ENCODE measurements around the gene HSFX4. TPM values are rescaled to one million over a fixed set of nuclear protein-coding genes. Genes with fewer than 3 reads are reported as not detected.

HSFX4 gene
- total and polyA plus RNA-seq, 2 experiments from 2014 or later = not detected

DNA sequence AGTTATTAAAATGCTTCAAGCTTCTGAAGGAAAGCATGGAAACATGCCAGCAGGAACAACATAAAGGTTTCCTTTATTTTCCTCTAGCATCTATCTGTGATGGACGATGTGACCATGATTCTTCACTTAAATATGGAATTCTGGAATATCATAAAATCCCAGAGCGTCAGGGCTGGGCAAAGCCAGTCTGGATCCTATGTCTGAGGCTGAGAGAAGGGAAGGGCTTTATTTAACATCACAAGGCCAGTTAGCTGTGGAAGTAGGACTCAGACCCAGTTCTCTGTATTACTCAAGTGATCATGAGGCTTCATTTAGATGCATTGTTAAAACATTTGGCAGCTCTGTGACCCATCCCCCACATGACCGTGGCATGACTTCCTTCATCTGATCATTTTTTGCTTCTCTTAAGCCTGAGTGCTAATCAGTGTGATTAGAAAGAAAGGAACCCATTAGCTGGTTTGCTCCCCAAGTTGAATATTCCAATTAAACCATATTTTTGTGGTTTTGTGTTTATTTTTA lies 49.8 kb downstream of the HSFX4 start (continued):
- TF ChIP-seq, protein P1, sequence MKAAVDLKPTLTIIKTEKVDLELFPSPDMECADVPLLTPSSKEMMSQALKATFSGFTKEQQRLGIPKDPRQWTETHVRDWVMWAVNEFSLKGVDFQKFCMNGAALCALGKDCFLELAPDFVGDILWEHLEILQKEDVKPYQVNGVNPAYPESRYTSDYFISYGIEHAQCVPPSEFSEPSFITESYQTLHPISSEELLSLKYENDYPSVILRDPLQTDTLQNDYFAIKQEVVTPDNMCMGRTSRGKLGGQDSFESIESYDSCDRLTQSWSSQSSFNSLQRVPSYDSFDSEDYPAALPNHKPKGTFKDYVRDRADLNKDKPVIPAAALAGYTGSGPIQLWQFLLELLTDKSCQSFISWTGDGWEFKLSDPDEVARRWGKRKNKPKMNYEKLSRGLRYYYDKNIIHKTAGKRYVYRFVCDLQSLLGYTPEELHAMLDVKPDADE (IDR thresholded peaks at IDR 0.05) = no peak
- TF ChIP-seq NANOG (IDR thresholded peaks at IDR 0.05; ENCODE audit: borderline replicate concordance) (no peak), ZNF114 (CRISPR knock-in tag; IDR thresholded peaks at IDR 0.05) (no peak)

Other genes starting within 250 kb of the HSFX4 start
- not detected in 2 replicates for gene MAGEA11, start 217.5 kb upstream of the HSFX4 start, total RNA-seq (2014; rRNA removed; shearing (Covaris generic))
- 0.12 TPM in 1 of 2 replicates, not detected in the other for gene MAGEA11, start 217.5 kb upstream of the HSFX4 start, polyA plus RNA-seq (2016; fragmentation: Nextera tagmentation; extraction: Ambion mirVana)
- 0.56 TPM in 1 of 2 replicates, not detected in the other for gene HSFX1, start 155.5 kb upstream of the HSFX4 start, total RNA-seq (2014; rRNA removed; shearing (Covaris generic))
- gene HSFX1, start 155.5 kb upstream of the HSFX4 start, polyA plus RNA-seq (2016; fragmentation: Nextera tagmentation; extraction: Ambion mirVana) = not detected in 2 replicates
- gene MAGEA9, start 147.6 kb upstream of the HSFX4 start, total RNA-seq (2014; rRNA removed; shearing (Covaris generic)) = not detected in 2 replicates
- not detected in 2 replicates for gene MAGEA9, start 147.6 kb upstream of the HSFX4 start, polyA plus RNA-seq (2016; fragmentation: Nextera tagmentation; extraction: Ambion mirVana)
- gene MAGEA8, start 48.4 kb upstream of the HSFX4 start, total RNA-seq (2014; rRNA removed; shearing (Covaris generic)) = not detected in 2 replicates
- not detected in 2 replicates for gene MAGEA8, start 48.4 kb upstream of the HSFX4 start, polyA plus RNA-seq (2016; fragmentation: Nextera tagmentation; extraction: Ambion mirVana)
- 23.0 and 25.1 TPM in 2 replicates for gene EOLA2, start 8.9 kb downstream of the HSFX4 start, total RNA-seq (2014; rRNA removed; shearing (Covaris generic))
- 22.1 and 24.4 TPM in 2 replicates for gene EOLA2, start 8.9 kb downstream of the HSFX4 start, polyA plus RNA-seq (2016; fragmentation: Nextera tagmentation; extraction: Ambion mirVana)